GM19455 (cell line): ENCODE measurements around the gene CYP11A1.
"Not testable (repeated sequence)": the region's sequence is repeated elsewhere in the genome, so short reads cannot be mapped to it uniquely, and the experiment has no call there.

Source experiments
- ATAC-seq: cut with Tn5 transposase; IDR thresholded peaks from one replicate; pipeline ENCODE4 v1.9.1; 2021; ENCODE audit not compliant: unreplicated experiment

The CYP11A1 gene

GRCh38 chr15:74400915-74401757 lies 33.7 kb upstream of the CYP11A1 start:
- ATAC-seq = no peak

GRCh38 chr15:74400313-74400860 lies 32.9 kb upstream of the CYP11A1 start:
- ATAC-seq = no peak

- ATAC-seq = no peak
These were observed 32.3 kb upstream of the CYP11A1 start for GRCh38 chr15:74399511-74400312.

GRCh38 chr15:74399100-74399499 lies 31.7 kb upstream of the CYP11A1 start:
- no peak for ATAC-seq

- ATAC-seq = no peak
These were observed 30.7 kb upstream of the CYP11A1 start for GRCh38 chr15:74398183-74398582.

GRCh38 chr15:74397239-74398068 lies 30.0 kb upstream of the CYP11A1 start:
- no peak for ATAC-seq

- ATAC-seq = no peak
These were observed 29.2 kb upstream of the CYP11A1 start for GRCh38 chr15:74396445-74397238.

- ATAC-seq = no peak
These were observed 28.6 kb upstream of the CYP11A1 start for GRCh38 chr15:74396146-74396438.

- ATAC-seq = no peak
These were observed 28.1 kb upstream of the CYP11A1 start for GRCh38 chr15:74395319-74396145.

GRCh38 chr15:74394090-74394846 lies 26.8 kb upstream of the CYP11A1 start:
- no peak for ATAC-seq

- ATAC-seq = no peak
These were observed 26.0 kb upstream of the CYP11A1 start for GRCh38 chr15:74393423-74393822.

GRCh38 chr15:74392902-74393301 lies 25.5 kb upstream of the CYP11A1 start:
- no peak for ATAC-seq

GRCh38 chr15:74392451-74392830 lies 25.0 kb upstream of the CYP11A1 start:
- no peak for ATAC-seq

GRCh38 chr15:74391582-74392450 lies 24.4 kb upstream of the CYP11A1 start:
- no peak for ATAC-seq

GRCh38 chr15:74390647-74391288 lies 23.3 kb upstream of the CYP11A1 start:
- ATAC-seq = no peak

GRCh38 chr15:74390049-74390646 lies 22.7 kb upstream of the CYP11A1 start:
- ATAC-seq = not testable (repeated sequence)
